ENCODE results near the gene SLIT3. TPM values are rescaled to one million over a fixed set of nuclear protein-coding genes. Genes with fewer than 3 reads are reported as not detected.

Gene SLIT3
- total and polyA plus RNA-seq, 2 donors (not counting 3 experiments of a cell fraction or from before 2014, with no cell fraction given): 0.90 to 1.0 TPM

DNA sequence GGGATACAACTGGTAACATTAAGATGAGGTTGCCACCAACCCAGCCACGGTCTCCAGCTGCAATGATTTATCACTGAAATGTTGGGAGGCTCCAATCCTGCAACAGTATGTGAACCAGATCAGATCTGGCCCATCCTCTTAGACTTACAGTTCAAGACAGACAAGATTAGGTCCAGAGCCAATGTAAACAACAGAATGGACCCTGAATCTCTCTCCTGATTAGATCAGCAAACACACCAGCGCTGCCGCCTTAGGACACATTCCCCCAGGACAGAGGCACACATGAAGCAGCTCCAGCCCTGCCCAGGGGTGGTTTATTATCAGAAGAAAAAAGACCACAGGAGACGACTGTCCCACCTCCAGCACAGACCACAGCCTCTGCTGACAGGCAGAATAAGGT lies 82.1 kb downstream of the SLIT3 start:
- Histone ChIP-seq H3K27me3 (ENCODE audit: control insufficient read depth in 2 of 2, insufficient read depth in 2 of 2, low read length in 2 of 2) (no peaks in the 10 kb centered on the region), H3K27ac (ENCODE audit: insufficient read depth, low read depth, low read length) (no peak overlapping the region), H3K9me1 (replicated peaks; ENCODE audit: control insufficient read depth, extremely low read depth, insufficient read depth, low read length) (no peaks in the 10 kb centered on the region), H3K9me3 (replicated peaks; ENCODE audit: control insufficient read depth, insufficient read depth, low read length) (no peaks in the 10 kb centered on the region), H3K79me2 (ENCODE audit: control insufficient read depth, insufficient read depth, low read length) (no peaks in the 10 kb centered on the region), H2AFZ (ENCODE audit: low read depth, low read length) (no peak overlapping the region), H4K20me1 (replicated peaks; ENCODE audit: control insufficient read depth, extremely low read depth, insufficient read depth, low read length) (no peaks in the 10 kb centered on the region), H3K4me3 (replicated peaks in 1 of 3; ENCODE audit: insufficient read depth in 1 of 3, low read depth in 1 of 3, low read length in 3 of 3) (no peak overlapping the region), H3K4me1 (ENCODE audit: control insufficient read depth, extremely low read depth, insufficient read depth, low read length) (no peaks in the 10 kb centered on the region), H3K4me2 (ENCODE audit: insufficient read depth, low read length) (no peak overlapping the region), H3K36me3 (ENCODE audit: control insufficient read depth in 2 of 2, extremely low read depth in 1 of 2, insufficient read depth in 2 of 2, low read length in 2 of 2) (no peaks in the 10 kb centered on the region), H3K9ac (replicated peaks; ENCODE audit: extremely low read depth, insufficient read depth, low read length) (no peak overlapping the region)
- dilution Hi-C loops (cut with MboI; ENCODE audit: extremely low pct_ligation_motif_present, low sequenced_read_pairs): no loop called here
- ChIA-PET CTCF (no interaction called here), POLR2A (no interaction called here)
- BruUV-seq (replicated peaks): no TSS peak
- DNase-seq (ENCODE audit: low read depth, low spot score) (no peak), FAIRE-seq (no peak)
- TF ChIP-seq POLR2A (IDR thresholded peaks at IDR 0.05; ENCODE audit: low read depth, low read length) (no peak), EZH2 (IDR thresholded peaks at IDR 0.05; ENCODE audit: borderline replicate concordance, low read depth, low read length, severe bottlenecking) (no peak), POLR2AphosphoS5 (IDR thresholded peaks at IDR 0.05; ENCODE audit: insufficient read depth, low read depth, low read length) (no peak), MYC (IDR thresholded peaks at IDR 0.05; ENCODE audit: low read depth, low read length) (no peak), GATA2 (IDR thresholded peaks at IDR 0.05; ENCODE audit: insufficient read depth, insufficient read length, low read depth, low read length) (no peak), JUN (IDR thresholded peaks at IDR 0.05; ENCODE audit: borderline replicate concordance, insufficient read depth, insufficient read length, low read depth) (no peak), FOS (IDR thresholded peaks at IDR 0.05; ENCODE audit: borderline replicate concordance, insufficient read depth, low read length) (no peak)
- TF ChIP-seq, protein P1, sequence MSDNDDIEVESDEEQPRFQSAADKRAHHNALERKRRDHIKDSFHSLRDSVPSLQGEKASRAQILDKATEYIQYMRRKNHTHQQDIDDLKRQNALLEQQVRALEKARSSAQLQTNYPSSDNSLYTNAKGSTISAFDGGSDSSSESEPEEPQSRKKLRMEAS (IDR thresholded peaks at IDR 0.05; ENCODE audit: insufficient read depth, insufficient read length): no peak
- TF ChIP-seq, protein P2, sequence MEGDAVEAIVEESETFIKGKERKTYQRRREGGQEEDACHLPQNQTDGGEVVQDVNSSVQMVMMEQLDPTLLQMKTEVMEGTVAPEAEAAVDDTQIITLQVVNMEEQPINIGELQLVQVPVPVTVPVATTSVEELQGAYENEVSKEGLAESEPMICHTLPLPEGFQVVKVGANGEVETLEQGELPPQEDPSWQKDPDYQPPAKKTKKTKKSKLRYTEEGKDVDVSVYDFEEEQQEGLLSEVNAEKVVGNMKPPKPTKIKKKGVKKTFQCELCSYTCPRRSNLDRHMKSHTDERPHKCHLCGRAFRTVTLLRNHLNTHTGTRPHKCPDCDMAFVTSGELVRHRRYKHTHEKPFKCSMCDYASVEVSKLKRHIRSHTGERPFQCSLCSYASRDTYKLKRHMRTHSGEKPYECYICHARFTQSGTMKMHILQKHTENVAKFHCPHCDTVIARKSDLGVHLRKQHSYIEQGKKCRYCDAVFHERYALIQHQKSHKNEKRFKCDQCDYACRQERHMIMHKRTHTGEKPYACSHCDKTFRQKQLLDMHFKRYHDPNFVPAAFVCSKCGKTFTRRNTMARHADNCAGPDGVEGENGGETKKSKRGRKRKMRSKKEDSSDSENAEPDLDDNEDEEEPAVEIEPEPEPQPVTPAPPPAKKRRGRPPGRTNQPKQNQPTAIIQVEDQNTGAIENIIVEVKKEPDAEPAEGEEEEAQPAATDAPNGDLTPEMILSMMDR (IDR thresholded peaks at IDR 0.05; ENCODE audit: extremely low read depth in 1 of 2, insufficient read depth in 1 of 2, low read depth in 1 of 2, low read length in 2 of 2): no peak
- intact Hi-C loops (cut with micrococcal nuclease): no loop called here
